SJSA1 (cell line): ENCODE measurements around the gene GRK5. TPM values are rescaled to one million over a fixed set of nuclear protein-coding genes. Genes with fewer than 3 reads are reported as not detected.

ENCODE experiments used
- DNase-seq, 2 experiments: peaks; one replicate each; pipeline ENCODE4 v3.0.0-alpha.2; 2015 to 2020; ENCODE audit warnings: low spot score in 2 of 2, low read depth in 1 of 2
- H3K27ac ChIP-seq: fragments of 250-450 bp; sonication (Bioruptor Pico); 2 replicates; pipeline ENCODE4 v1.5.1; 2020; ENCODE audit warnings: mild to moderate bottlenecking, moderate library complexity
- H3K27me3 ChIP-seq: fragments of 250-450 bp; sonication (Bioruptor Pico); replicated peaks from 2 replicates; pipeline ENCODE4 v1.5.1; 2020; ENCODE audit warnings: mild to moderate bottlenecking, moderate library complexity
- H3K36me3 ChIP-seq: fragments of 250-450 bp; sonication (Bioruptor Pico); 2 replicates; pipeline ENCODE4 v1.5.1; 2020; ENCODE audit warnings: mild to moderate bottlenecking
- H3K4me1 ChIP-seq: fragments of 250-450 bp; sonication (Bioruptor Pico); replicated peaks from 2 replicates; pipeline ENCODE4 v1.6.1; 2021; ENCODE audit warnings: mild to moderate bottlenecking
- H3K4me3 ChIP-seq: fragments of 250-450 bp; sonication (Bioruptor Pico); 2 replicates; pipeline ENCODE4 v1.5.1; 2020; ENCODE audit warnings: mild to moderate bottlenecking
- H3K9me3 ChIP-seq: fragments of 250-450 bp; sonication (Bioruptor Pico); replicated peaks from 2 replicates; pipeline ENCODE4 v1.5.1; 2020; ENCODE audit warnings: mild to moderate bottlenecking
- total RNA-seq: library from RNA; depleted of rRNA; stranded (reverse); fragments of >200 nt; shearing (Covaris generic); gene quantifications from 2 replicates; pipeline ENCODE4 v1.2.3, GENCODE V29; 2014

The GRK5 gene
- total RNA-seq, 1 experiment from 2014 or later: 19.4 TPM

- no peak for DNase-seq
- no peaks in the 10 kb centered on the region for H3K36me3 ChIP-seq
- H3K9me3 ChIP-seq: no peaks in the 10 kb centered on the region
- no peaks in the 10 kb centered on the region for H3K27me3 ChIP-seq
- no peak overlapping the region for H3K4me3 ChIP-seq
- no peak overlapping the region for H3K27ac ChIP-seq
- no peaks in the 10 kb centered on the region for H3K4me1 ChIP-seq
Observed at GRCh38 chr10:119483839-119484238, 276.5 kb downstream of the GRK5 start.

DNA sequence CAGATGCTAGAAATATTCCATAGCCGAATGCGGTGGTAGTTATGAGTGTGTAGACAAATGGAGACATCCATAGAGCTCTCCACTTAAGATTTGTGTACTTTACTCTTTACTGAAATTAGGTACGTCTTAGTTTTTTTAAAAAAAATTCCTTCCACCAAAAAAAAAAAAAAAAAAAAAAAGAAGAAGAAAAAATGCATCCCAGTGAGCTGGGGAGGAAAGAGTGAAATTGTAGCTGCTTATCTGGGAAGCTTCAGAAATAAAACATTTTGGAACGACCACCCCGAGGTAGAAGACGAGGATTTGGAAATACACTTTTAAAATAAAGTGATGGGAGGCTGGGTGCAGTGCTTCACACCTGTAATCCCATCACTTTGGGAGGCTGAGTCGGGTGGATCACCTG is 281.3 kb downstream of the GRK5 start:
- H3K36me3 ChIP-seq: no peaks in the 10 kb centered on the region
- H3K4me3 ChIP-seq: no peak overlapping the region
- peaks cover 9% of the 10 kb centered on the region for H3K4me1 ChIP-seq
- H3K27ac ChIP-seq: no peak overlapping the region
- H3K9me3 ChIP-seq: no peaks in the 10 kb centered on the region
- no peaks in the 10 kb centered on the region for H3K27me3 ChIP-seq
- DNase-seq: no peak

DNA sequence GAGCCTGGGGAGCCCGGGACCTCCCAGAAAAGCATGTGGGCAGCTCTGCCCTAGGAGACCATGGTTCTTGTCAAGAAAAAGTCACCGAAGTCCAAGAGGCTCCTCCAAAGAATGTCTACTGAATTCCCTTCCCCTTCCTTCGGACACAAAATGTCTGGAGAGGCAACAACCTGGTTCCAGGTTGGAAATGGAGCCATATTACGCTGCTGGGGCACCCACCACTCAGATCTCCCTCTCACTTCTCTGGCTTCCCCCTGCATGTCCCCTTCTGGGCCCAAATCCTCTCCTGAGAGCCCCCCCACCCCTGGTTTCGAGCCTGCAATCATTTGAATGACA is 282.6 kb downstream of the GRK5 start:
- Histone ChIP-seq H3K9me3 (no peaks in the 10 kb centered on the region), H3K27ac (no peak overlapping the region), H3K4me1 (peaks cover 20% of the 10 kb centered on the region), H3K27me3 (no peaks in the 10 kb centered on the region), H3K4me3 (no peak overlapping the region; the same call in 1 of the 2 replicates), H3K36me3 (no peaks in the 10 kb centered on the region)
- DNase-seq: no peak

GRCh38 chr10:119491966-119492757 is 284.8 kb downstream of the GRK5 start:
- no peaks in the 10 kb centered on the region for H3K9me3 ChIP-seq
- no peak overlapping the region for H3K27ac ChIP-seq
- H3K27me3 ChIP-seq: no peaks in the 10 kb centered on the region
- no peak overlapping the region for H3K4me3 ChIP-seq
- no peak for DNase-seq
- H3K4me1 ChIP-seq: peaks cover 26% of the 10 kb centered on the region
- no peaks in the 10 kb centered on the region for H3K36me3 ChIP-seq

GRCh38 chr10:119493155-119493554 is 285.8 kb downstream of the GRK5 start:
- Histone ChIP-seq H3K27ac (no peak overlapping the region), H3K36me3 (no peaks in the 10 kb centered on the region), H3K4me3 (no peak overlapping the region), H3K4me1 (peaks cover 26% of the 10 kb centered on the region), H3K9me3 (no peaks in the 10 kb centered on the region), H3K27me3 (no peaks in the 10 kb centered on the region)
- no peak for DNase-seq

DNA sequence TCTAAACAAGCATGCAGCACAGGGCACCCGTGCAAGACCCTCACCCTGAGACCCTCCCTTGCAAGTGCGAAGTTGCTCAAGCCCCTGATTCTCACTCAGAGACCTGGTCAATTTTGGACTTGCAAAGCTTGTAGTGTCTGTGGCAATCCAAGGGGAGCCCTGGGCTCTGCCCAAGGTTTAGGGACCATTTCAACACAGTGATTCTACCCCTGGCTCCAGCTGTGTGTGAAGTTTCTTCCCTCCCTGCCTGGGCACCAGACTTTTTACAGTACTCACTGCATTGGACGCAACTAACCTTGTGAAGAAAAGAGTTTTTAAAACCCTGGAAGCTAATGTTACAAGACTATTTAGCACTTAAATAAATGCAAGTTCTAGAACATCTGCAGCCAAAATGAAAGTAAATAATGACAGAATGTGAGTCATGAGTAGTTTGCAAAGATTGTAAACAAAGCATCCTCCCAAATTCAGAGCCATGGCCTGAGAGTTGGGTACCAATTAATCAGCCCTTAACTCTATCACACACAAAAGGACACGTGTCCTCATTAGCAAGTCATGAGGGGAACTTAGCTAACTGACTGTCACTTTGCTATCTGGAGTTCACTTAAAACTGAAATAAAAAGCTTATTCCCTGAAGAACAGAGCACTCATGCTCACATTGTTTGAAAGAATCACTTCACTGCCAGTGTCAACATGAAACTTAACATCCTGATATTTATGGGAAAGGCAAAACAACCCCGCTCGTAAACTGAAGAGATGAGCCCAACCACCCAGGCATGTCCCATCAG is 287.1 kb downstream of the GRK5 start:
- Histone ChIP-seq H3K9me3 (no peaks in the 10 kb centered on the region), H3K4me1 (peaks cover 23% of the 10 kb centered on the region), H3K27me3 (no peaks in the 10 kb centered on the region), H3K36me3 (no peaks in the 10 kb centered on the region), H3K27ac (no peak overlapping the region), H3K4me3 (no peak overlapping the region)
- peak in 1 of 2 experiments; percentile 59 for DNase-seq

- Histone ChIP-seq H3K4me3 (no peak overlapping the region), H3K4me1 (peaks cover 17% of the 10 kb centered on the region), H3K27me3 (no peaks in the 10 kb centered on the region), H3K36me3 (no peaks in the 10 kb centered on the region), H3K27ac (no peak overlapping the region), H3K9me3 (no peaks in the 10 kb centered on the region)
- no peak for DNase-seq
Observed at GRCh38 chr10:119495021-119495505, 287.7 kb downstream of the GRK5 start.

- DNase-seq: no peak
- H3K27ac ChIP-seq: no peak overlapping the region
- no peaks in the 10 kb centered on the region for H3K27me3 ChIP-seq
Observed at GRCh38 chr10:119495545-119495944, 288.2 kb downstream of the GRK5 start.

GRCh38 chr10:119496273-119496672 is 288.9 kb downstream of the GRK5 start:
- Histone ChIP-seq H3K27me3 (no peaks in the 10 kb centered on the region), H3K4me3 (no peak overlapping the region), H3K36me3 (no peaks in the 10 kb centered on the region), H3K27ac (no peak overlapping the region), H3K9me3 (no peaks in the 10 kb centered on the region), H3K4me1 (peaks cover 17% of the 10 kb centered on the region)
- DNase-seq: no peak

More at GRCh38 chr10:119495545-119495944, 288.2 kb downstream of the GRK5 start:
- peaks cover 17% of the 10 kb centered on the region for H3K4me1 ChIP-seq
- H3K4me3 ChIP-seq: no peak overlapping the region
- H3K36me3 ChIP-seq: no peaks in the 10 kb centered on the region
- H3K9me3 ChIP-seq: no peaks in the 10 kb centered on the region

- H3K4me3 ChIP-seq: no peak overlapping the region
- no peaks in the 10 kb centered on the region for H3K9me3 ChIP-seq
- no peak overlapping the region for H3K27ac ChIP-seq
- DNase-seq: no peak
- peaks cover 17% of the 10 kb centered on the region for H3K4me1 ChIP-seq
- no peaks in the 10 kb centered on the region for H3K36me3 ChIP-seq
- no peaks in the 10 kb centered on the region for H3K27me3 ChIP-seq
Observed at GRCh38 chr10:119497243-119497642, 289.9 kb downstream of the GRK5 start.

- no peak for DNase-seq
- H3K36me3 ChIP-seq: no peaks in the 10 kb centered on the region
- no peaks in the 10 kb centered on the region for H3K9me3 ChIP-seq
- no peaks in the 10 kb centered on the region for H3K27me3 ChIP-seq
- no peak overlapping the region for H3K27ac ChIP-seq
- H3K4me3 ChIP-seq: no peak overlapping the region
- H3K4me1 ChIP-seq: peaks cover 14% of the 10 kb centered on the region
Observed at GRCh38 chr10:119498889-119499676, 291.7 kb downstream of the GRK5 start.

DNA sequence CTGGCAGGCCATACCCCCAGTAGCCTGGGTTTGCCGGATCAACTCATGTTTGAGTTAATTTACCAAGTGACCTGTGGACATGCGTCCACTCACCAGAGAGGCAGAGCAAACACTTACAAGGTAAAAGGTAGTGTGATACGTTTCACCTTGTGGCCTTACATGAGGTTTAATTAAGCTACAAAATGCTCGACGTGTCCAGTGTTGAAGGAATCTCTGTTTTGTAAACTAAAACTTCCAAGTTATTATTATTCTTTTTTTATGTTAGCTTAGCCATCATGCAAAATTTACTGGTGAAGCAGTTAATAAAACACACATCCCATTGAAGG is 292.3 kb downstream of the GRK5 start:
- no peak overlapping the region for H3K4me3 ChIP-seq
- H3K36me3 ChIP-seq: no peaks in the 10 kb centered on the region
- DNase-seq: no peak
- H3K9me3 ChIP-seq: no peaks in the 10 kb centered on the region
- peaks cover 9% of the 10 kb centered on the region for H3K4me1 ChIP-seq
- H3K27ac ChIP-seq: no peak overlapping the region
- no peaks in the 10 kb centered on the region for H3K27me3 ChIP-seq

DNA sequence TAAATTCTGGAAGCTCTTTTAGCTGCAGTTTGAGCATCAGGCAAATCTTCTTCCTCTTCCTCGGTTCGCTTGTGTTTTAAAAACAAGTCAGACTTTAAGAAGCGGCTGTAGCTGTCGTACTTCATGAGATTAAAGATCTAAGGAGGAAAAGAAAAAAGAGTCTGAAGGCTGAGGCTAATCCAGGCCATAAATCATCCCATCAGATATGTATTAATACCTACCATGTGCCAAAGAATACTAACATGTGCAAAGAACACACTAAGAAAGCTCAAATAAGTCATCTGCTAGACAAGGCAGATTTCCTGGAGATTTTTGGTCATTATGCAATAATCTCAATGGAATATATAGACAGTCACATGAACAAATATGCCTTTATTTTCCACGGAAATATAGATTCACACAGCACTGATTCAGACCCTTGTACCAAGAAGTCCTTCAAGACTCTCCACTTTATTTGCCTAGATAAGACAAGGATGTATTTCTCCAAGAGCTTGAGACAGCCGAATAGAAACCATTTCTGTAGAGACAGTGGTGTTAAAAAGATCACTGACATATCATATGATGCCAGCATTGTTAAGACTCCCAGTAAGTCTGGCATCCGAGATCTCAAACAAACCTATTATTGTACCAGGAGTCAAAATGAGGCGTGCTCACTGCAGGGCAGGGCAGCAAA is 292.9 kb downstream of the GRK5 start:
- Histone ChIP-seq H3K27me3 (no peaks in the 10 kb centered on the region), H3K4me3 (no peak overlapping the region), H3K4me1 (peaks cover 3% of the 10 kb centered on the region), H3K36me3 (no peaks in the 10 kb centered on the region), H3K27ac (no peak overlapping the region), H3K9me3 (no peaks in the 10 kb centered on the region)
- DNase-seq: no peak
